Cortex of kidney (tissue), 1 donor: ENCODE results near the gene PNPLA7.
"Not testable (repeated sequence)": the region's sequence is repeated elsewhere in the genome, so short reads cannot be mapped to it uniquely, and the experiment has no call there.

ENCODE experiments used
- DNase-seq: peaks from one replicate; lab custom pipeline; 2025; lab: John Stamatoyannopoulos, UW

Gene PNPLA7

DNA sequence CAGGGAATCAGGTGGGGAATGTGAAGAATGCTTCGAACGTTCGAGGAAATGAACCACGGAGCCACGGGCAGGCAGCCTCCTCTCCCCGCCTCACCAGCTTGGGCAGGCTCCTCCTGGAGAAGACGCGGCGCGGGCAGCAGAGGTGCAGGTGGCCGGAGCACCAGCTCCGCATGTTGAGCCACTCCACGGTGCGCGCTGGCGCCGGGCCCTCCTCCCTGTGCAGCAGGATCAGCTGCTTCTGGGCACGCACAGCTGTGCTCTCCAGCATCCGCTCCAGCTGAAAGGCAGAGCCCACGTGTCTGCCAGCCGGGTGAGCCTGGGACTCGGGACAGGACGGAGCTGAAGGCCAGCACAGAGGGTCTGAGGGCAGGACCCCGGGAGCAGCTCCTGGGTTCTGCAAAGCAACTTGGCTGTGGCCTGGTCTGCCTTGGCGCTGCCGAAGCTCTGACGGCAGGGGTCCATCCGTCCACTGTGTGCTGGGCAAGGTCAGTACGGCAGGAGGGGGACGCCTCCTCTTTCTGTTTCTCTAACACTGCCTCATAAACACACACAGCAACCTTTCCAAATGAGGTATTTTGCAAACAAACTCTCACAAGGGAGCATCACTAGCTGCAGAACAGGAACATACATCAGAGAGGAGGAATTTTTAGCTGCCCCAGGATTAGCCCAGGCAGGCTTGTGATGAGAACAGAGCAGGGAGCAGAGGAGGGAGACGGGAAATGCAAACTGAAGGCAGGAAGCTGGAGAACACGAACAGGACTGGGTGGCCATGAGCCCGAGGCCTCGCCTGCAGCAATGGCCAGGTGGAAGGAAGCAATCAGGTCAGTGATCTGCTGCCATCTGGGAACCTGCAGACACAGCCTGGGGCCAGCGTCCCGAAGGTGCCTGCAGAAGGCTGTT lies 71.0 kb downstream of the PNPLA7 start:
- no peak for DNase-seq

DNA sequence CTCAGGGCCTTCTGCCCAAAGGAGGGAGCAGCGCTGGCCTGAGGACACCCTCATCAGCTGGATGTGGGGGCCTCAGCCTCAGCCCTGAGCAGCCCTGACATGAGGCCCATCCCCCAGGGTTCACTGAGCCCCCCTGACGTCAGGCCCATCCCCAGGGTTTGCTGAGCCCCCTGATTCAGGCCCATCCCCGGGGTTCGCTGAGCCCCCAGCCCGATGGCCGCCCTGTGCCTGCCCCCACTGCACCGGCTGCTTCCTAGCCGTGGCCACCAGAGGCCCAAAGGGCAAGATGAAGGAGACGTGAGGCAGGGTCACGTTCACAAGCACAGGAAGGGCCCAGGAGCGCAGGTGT lies 71.6 kb downstream of the PNPLA7 start:
- no peak for DNase-seq

DNA sequence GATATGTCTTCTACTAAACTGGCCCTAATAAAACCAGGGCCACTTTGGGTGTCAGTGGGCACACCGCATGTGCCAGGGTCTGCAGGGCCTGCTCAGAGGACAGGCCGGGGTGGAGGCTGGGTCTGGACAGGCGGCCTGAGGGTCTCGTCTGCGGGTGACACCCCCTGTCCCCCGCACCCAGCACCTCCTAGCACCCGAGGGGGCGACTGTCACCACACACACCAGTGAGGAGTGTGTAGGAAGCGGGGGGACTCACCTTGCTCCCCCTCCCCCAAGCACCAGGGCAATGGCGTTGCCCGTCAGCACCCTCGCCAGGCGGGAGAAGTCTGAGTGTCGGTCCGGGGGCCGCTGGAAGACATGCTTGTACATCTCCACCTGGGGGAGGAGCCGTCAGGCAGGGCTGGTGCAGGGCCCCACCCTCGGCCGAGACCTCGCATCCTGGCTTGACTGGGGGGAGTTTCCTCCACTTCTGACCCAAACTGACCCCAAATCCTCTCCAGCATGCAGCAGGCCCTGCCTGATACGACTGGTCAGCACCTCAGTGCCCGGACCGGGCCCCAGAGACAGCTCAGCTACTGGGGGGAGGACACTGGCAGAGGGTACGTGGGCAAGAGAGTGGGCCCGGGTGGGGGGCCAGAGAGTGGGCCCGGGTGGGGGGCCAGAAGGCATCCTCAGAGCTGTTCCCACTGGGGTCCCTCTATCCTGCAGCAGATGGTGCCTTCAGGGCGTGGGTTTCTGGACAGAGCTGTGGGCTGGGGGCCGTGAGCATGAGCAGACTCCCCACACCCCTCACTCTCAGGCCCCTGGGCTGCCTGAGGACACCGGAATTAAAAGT lies 72.2 kb downstream of the PNPLA7 start:
- no peak for DNase-seq

DNA sequence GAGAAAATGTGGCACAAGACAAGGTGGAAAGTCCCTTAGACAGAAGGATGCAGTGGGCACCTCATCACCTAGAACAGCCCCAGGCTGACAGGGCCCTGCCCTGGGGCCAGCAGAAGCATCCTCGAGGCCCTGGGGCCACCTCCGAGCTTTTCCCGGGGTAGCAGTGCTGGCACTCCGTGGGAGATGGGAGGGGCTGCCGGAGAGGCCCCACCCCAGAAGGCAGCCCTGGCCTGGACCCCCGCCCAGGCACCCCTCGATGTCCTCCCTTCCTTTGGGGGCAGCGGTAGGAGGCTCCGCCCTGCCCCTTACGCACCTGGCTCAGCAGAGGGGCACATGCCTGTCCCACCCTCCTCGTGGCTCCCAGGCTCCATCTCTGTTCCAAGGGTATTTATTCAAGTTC lies 73.3 kb downstream of the PNPLA7 start:
- no peak for DNase-seq

DNA sequence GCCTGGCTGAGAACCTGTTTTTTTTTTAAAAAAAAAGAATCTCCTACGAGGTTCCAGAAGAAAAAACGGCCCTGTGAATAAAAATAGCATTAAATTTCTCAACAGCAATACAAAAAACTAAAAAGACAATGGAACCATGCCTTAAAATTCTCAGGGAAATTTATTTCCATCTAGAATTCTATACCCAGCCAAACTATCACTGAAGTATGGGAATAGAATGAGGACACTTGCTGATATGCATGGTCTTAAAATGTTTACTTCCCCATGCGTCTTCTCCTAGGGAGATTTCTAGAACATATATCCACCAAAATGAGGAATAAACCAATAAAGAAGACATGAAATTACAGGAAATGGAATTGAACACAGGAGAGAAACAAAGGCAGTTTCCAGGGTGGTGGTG lies 74.5 kb downstream of the PNPLA7 start:
- no peak for DNase-seq

DNA sequence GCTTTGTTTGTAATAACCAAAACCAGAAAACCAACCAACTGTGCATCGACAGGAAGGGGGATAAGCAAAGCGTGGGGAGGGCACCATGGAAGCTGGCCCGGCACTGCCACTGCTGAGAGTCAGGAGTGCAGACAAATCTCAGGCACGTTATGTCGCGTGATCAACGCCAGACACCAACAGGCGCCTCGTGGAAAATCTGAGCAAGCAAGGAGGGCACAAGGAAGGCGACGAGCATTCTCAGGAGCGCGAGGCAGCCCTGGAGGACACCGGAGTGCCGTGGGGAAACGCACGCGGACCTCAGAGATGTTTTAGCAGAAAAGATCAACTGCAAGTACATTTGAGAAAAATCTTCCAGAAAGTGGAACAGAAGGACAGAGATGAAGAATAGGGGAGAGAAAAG lies 75.9 kb downstream of the PNPLA7 start:
- no peak for DNase-seq

DNA sequence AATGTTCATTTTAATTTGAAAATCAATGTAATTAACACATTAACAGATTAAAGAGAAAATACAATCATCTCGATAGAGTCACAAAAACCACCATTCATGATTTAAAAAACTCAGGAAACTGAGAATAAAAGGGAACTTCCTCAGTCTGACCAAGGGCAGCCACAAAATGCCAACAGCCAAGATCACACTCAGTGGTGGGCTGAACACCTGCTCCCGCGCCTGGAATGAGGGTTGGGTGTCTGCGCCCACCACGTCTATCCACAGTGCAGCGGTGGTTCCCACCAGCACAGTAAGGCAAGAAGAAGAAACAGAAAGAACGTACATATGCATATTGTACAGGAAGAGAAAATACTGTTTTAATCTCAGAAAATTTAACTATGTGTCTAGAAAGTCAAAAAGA lies 79.4 kb downstream of the PNPLA7 start:
- DNase-seq, result no peak

DNA sequence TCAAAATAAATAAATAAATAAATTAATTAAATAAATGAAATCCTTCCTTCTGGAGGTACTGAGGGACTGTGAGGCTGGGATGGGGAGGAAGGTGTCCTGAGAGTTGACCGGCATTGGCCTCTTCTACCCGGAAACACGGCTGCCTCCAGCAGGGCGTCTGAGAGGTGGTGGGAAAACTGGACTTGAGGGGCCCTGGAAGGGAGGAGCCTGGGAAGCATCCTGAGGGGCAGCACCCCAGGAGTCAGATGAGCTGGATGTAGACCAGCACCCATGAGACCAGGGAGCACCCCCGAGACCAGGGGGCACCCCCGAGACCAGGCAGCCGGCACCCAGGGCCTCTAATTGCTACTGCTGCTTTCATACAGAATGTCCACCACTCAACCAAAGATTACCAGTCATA lies 82.3 kb downstream of the PNPLA7 start:
- DNase-seq, result no peak

DNA sequence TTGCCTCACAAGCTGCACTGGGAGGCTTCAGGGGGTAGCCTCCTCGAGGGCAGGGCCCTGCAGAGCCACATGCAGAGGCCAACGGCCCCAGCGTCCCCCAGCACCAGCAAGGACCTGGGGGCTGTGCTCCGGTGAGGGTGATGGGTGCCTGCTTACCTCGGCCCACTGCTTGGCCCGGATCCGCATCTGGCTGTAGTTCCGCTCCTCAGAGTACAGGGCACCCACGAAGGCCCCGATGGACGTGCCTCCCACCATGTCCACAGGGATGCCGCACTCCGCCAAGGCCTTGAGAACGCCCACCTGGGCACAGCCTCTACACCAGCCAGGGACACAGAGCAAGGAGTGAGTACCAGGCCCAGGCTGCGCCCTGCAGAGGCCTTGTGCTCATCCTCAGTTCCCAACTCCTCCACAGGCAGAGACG lies 83.0 kb downstream of the PNPLA7 start:
- no peak for DNase-seq

DNA sequence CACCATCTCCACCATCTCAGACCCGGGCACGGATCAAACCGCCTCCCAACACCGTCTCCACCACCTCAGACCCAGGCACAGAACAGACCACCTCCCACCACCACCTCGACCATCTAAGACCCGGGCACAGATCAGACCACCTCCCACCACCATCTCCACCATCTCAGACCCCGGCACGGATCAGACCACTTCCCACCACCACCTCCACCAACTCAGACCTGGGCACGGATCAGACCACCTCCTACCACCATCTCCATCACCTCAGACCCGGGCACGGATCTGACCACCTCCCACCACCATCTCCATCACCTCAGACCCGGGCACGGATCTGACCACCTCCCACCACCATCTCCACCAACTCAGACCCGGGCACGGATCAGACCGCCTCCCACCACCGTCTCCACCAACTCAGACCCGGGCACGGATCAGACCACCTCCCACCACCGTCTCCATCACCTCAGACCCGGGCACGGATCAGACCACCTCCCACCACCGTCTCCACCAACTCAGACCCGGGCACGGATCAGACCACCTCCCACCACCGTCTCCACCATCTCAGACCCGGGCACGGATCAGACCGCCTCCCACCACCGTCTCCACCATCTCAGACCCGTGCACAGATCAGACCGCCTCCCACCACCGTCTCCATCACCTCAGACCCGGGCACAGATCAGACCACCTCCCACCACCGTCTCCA lies 83.7 kb downstream of the PNPLA7 start:
- DNase-seq, result not testable (repeated sequence)

DNA sequence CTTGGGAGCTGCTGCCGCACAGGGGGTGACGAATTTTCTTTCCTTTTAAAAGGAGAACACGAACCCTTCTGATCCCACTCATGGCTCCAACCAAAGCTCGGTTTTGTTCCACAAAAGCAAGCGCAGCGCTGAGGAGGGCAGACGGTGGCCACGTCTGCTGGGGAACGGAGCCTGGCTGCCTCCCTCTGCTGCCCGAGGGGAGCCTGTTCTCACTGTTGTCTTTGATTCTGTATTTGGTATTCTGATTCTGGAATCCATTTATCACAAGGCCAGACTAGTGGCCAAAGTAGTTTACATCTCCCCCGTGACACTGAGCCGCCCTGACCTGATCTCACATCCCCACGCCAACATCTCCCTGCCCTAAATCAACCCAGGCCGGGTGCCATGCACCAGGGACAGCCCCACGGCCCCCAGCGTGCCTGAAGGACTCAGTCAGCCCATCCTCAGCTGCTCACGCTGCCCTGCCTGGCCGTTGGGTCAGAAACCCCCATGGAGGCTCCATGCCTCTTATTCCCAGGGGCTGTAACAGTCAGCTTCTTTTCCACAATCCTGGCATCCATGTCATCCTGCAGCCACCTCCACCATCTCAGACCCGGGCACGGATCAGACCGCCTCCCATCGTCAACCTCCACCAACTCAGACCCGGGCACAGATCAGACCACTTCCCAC lies 84.3 kb downstream of the PNPLA7 start:
- no peak for DNase-seq

DNA sequence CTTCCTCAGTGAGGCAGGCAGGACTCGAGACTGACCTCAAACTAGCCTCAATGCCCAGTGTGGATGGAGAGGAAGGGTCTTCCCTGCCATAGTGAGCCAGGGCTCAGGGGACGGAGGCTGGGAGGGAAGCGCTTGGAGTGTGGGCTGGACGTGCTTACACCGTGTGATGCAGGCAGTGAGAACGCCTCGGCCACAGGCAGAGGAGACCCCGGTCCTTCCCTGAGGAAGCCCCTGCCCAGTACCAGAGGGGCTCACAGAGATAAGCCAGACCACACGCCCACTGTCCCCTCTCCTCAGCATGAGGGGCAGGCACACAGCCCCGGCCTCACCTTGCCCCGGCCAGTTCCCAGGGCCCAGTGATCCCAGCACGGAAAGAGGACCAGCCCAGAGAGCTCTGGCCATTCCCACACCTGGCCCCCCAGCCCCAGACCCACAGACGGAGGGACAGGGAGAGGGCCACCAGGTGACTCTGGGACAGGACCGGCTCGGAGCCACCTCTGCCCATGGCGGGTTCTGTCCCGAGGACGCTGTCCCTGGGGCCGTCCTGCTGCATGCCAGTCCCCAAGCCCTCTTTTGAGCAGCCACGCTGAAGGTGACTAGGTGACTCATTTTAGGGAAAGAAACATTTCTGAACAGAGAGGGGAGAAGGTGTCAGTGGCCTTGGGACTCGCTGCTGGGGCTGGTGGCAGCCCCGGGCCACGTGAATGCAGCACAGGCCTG lies 85.0 kb downstream of the PNPLA7 start:
- no peak for DNase-seq

DNA sequence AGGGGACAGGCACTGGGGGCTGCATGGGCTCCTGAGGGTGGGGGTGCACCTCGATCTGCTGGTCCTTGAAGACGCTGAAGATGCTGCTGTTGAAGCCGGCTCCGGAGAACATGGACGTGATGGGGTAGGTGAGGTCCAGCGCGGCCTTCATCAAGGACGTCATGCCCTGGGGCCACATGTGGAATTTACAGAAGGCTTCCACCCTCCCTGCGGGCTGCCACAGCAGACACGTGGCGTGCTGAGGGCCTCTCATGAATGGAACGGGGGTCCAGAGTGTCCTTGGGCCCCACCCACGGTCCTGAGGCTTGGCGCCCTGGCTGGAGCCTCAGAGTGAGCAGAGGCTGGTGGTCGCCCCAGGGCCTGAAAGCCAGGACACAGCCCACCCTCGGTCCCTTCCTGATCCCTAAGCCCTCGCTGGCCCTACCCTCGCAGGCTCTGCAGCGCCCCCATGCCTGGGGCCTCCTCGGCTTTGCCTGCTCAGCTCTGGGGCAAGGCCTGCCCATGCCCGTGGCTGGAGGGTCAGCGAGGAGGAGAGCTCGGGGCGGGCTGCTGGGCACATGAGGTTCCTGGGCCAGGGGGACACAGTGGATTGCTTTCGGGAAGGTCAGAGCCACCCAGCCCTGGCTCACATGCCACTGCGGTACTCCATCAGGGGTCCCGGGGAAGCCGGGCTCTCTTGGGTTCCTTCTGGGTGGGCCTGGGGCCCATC lies 85.8 kb downstream of the PNPLA7 start:
- DNase-seq, result no peak

DNA sequence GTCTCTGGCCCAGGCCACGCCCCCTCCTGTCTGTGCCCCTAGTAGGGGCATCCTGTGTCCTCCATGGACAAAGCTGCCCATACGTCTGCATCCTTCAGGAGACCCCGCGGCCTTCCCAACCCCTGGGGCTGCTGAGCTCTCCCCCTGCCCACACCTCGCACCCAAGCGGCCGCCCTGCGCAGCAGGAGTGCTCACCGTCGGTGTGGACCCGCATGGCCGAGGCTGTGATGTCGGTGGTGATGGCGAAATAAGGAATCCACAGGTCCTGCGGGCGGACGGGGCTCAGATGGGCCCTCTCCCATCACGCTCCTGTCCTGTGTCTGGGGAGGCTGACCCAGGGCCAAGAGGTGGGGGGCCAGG lies 86.3 kb downstream of the PNPLA7 start:
- DNase-seq, result no peak

DNA sequence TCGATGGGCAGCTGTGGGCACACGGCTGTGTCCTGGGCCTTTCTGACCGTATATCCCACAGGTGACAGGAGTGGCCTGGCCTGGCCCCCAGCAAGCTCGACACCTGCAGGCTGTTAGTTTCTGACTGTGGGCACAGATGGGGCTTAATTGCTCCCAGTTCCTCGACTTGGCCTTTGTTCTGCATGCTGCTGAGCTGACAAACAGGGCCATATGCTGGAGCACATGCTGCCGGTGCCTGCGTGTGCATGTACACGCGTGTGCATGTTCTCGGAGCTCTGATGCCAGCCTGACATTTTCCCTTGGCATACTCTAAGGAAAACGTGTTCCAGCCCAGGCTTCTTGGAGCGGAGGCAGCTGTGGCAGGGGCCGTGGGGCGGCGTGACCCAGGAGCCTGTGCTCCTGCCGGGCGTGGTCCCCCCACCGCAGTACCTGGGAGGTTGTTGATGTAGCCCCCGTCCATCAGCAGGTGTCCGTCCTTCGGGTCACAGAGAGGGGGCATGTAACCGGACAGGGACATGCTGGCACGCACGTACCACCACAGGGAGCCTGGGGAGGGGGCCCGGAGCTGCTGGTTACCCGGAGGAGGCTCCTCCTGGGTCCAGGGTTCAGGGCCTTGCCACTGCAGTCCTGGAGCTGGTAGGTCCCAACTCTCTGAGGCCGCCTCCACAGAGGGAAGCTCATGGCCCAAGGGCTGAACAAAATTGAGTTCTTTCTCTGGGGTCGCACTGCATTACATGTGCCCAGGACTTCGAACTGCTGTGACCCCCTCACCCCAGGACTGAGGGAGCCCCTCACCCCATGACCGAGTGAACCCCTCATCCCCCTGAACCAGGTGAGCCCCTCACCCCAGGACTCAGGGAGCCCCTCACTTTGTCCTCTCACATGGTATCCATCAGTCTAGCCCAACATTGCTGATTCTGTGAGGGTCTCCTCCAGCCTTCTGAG lies 86.9 kb downstream of the PNPLA7 start:
- DNase-seq, result no peak

DNA sequence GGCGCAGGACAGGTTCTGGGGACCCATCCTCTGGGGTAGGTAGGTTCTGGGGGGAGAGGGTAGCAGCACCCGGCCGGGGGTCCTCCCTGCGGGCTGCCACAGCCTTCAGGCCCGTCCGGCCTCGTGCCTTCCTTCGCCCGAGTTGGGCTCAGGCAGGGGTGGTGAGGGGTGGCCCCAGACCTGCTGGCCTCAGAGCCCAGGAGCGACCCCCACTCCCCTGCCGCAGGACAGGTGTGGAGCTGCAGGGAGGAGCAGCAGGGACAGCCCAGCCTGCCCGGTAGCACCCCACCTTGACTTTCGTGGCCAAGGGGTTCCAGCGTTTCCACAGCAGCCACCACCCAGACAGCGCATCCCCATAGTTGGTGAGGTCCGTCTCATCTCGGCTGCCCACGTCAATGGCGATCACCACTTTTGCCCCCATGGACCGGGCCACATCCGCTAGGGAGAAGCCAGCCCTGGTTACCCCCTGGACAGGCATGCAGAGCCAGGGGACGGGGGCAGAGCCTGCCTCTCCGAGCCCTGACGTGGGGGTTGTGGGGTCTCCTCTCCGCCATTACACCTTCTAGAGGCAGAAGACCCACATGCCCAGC lies 87.7 kb downstream of the PNPLA7 start:
- no peak for DNase-seq

DNA sequence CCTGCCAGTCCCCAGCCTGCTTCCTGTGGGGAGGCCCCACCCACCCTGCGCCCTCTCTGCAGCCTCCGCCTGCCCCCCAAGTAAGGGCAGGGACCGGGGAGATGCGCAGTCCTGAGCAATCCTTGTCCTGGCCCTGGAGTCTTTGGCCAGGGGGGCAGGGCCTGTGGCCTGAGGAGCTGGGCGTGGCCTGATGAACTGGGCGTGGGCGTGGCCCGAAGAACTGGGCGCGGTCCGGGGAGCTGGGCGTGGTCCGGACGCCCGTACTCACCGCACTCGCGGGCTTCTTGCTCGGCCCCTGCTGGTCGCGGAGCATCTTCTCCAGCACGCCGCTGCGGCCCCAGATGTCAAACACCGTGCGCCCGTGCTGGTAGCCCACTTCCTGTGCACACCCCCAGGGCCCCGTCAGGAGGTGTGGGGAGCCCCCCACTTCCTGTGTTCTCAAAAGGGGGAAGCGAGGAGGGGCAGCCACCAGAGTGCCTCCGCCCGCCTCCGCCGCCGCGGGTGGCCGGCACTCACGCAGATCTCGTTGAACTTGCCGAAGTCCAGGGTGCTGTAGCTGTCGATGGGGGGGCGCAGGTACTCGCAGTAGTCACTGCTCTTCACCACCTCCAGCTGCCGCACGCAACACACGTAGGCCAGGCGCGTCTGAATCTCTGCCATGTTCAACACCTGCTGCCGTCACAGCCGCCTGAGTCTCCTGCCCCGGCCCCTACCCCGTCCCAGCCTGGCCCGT lies 88.4 kb downstream of the PNPLA7 start:
- no peak for DNase-seq

DNA sequence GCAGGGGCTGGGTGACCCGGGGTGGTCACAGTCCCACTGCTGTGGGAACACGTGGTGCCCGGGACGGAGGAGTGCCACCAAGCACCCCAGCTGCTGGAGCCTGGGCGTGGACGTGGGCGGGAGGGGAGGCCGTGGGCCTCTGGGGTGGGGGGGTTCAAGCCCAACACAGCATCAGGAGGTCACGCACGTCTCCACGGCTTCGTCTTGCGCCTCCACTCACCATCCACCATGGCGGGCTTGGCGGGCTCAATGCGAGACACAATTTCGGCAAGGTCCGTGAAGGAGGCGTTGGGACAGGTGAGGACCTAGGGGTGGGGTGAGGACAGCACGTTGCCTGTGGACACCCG lies 88.9 kb downstream of the PNPLA7 start:
- no peak for DNase-seq
